PC-9 (cell line): Measurements from ENCODE around the gene CDC20B.

Experiments
- CTCF ChIP-seq: fragments of 200-600 bp; sonication (generic); conservative IDR thresholded peaks from 2 replicates; pipeline ENCODE4 v1.6.1; 2017; ENCODE audit warnings: mixed run types, antibody characterized with exemption, mild to moderate bottlenecking, moderate library complexity
- EZH2 ChIP-seq: fragments of 200-600 bp; sonication (generic); IDR thresholded peaks from 2 replicates; pipeline ENCODE4 v1.8.0; 2017; ENCODE audit warnings: antibody characterized with exemption, low read depth

GRCh38 chr5:55222092-55222984, 49.4 kb upstream of the CDC20B start:
- no peak for TF ChIP-seq CTCF
- no peak for TF ChIP-seq EZH2
